Stomach (tissue), 4 donors: ENCODE data around the gene CDK9.

Experiments used
- EP300 ChIP-seq: sonication (generic); formaldehyde crosslinking; IDR thresholded peaks from one replicate; pipeline ENCODE4 v1.6.1; 2017; ENCODE audit warnings: antibody characterized with exemption
- POLR2A ChIP-seq, 4 donors: fragments of 450-650 bp; IDR thresholded peaks; one replicate each; pipeline ENCODE4 v1.6.1; 2016; ENCODE audit warnings: antibody characterized with exemption in 4 of 4, control low read depth in 2 of 4, mild to moderate bottlenecking in 1 of 4, moderate library complexity in 1 of 4
- POLR2AphosphoS5 ChIP-seq, 3 donors: sonication (generic); formaldehyde crosslinking; IDR thresholded peaks; one replicate each; pipeline ENCODE4 v1.6.1; 2016; ENCODE audit warnings: antibody characterized with exemption in 3 of 3
- TF ChIP-seq, protein P1 (sequence below), 7 experiments: fragments of 450-650 bp in 4 of 7; fragments of 200-600 bp in 3 of 7; sonication (generic) in 3 of 7; IDR thresholded peaks; one replicate each; pipeline ENCODE4 v1.5.1; 2016 to 2019; ENCODE audit warnings: antibody characterized with exemption in 7 of 7, control low read depth in 2 of 7, mild to moderate bottlenecking in 1 of 7

DNA sequence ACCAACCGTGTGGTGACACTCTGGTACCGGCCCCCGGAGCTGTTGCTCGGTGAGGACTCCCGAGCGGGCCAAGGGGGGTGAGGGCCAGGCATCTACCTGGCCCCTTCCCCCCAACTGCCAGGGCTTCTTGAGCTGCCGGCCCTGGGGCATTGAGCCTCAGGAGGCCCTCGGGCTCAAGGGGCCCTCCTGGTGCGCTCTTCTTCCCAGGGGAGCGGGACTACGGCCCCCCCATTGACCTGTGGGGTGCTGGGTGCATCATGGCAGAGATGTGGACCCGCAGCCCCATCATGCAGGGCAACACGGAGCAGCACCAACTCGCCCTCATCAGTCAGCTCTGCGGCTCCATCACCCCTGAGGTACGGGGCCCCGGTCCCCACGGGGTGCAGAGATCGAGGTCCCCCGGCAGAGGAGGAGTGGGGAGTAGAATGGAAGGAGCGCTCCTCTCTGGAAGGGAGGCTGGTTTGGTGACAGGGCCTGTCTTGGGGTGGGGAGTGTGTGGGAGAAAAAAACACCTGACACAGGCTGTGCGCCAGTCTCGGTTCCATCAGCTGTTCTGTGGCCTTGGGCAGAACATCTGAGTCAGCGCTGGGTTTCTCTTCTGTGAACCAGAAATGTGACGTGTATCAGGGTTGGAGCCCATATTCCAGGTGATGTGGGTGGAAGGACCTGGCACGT is 2.6 kb downstream of the CDK9 start:
- TF ChIP-seq, protein P1, sequence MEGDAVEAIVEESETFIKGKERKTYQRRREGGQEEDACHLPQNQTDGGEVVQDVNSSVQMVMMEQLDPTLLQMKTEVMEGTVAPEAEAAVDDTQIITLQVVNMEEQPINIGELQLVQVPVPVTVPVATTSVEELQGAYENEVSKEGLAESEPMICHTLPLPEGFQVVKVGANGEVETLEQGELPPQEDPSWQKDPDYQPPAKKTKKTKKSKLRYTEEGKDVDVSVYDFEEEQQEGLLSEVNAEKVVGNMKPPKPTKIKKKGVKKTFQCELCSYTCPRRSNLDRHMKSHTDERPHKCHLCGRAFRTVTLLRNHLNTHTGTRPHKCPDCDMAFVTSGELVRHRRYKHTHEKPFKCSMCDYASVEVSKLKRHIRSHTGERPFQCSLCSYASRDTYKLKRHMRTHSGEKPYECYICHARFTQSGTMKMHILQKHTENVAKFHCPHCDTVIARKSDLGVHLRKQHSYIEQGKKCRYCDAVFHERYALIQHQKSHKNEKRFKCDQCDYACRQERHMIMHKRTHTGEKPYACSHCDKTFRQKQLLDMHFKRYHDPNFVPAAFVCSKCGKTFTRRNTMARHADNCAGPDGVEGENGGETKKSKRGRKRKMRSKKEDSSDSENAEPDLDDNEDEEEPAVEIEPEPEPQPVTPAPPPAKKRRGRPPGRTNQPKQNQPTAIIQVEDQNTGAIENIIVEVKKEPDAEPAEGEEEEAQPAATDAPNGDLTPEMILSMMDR (IDR thresholded peaks at IDR 0.05) = no peak
- TF ChIP-seq POLR2AphosphoS5 (IDR thresholded peaks at IDR 0.05) = no peak
- TF ChIP-seq POLR2A (IDR thresholded peaks at IDR 0.05) = no peak
- TF ChIP-seq EP300 = no peak
